NCI-H1436 (cell line): ENCODE measurements around the gene CYB5RL.
"Not testable (repeated sequence)": the region's sequence is repeated elsewhere in the genome, so short reads cannot be mapped to it uniquely, and the experiment has no call there.

ENCODE experiments used
- DNase-seq: peaks from one replicate; lab custom pipeline; 2025; lab: John Stamatoyannopoulos, UW

The CYB5RL gene

GRCh38 chr1:54186056-54186455 is 13.8 kb downstream of the CYB5RL start:
- DNase-seq: no peak

GRCh38 chr1:54180701-54181360 is 19.0 kb downstream of the CYB5RL start:
- no peak for DNase-seq

GRCh38 chr1:54178296-54179070 is 21.3 kb downstream of the CYB5RL start:
- DNase-seq: no peak

DNA sequence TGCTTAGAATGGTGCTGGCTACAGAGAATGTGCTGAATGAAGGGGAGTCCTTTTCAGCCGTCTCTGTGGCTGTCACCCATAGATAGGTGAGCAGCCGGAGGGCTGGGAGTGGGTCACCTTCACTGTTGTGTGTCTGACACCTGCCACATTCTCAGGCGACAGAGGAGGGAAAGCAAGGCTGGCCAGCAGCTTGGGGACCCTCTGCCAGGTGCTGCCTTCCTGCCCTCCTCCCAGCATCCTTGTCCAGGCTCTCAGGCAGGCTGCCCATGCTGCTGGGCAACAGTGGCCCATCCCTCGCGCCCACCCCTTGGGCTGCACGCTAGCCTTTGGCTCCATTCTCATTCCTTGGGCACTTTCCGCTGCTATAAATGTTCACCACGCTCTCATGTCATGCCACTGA is 22.1 kb downstream of the CYB5RL start:
- no peak for DNase-seq

GRCh38 chr1:54176621-54177327 is 23.1 kb downstream of the CYB5RL start:
- no peak for DNase-seq

- no peak for DNase-seq
These were observed 25.7 kb downstream of the CYB5RL start for GRCh38 chr1:54174106-54174505.

DNA sequence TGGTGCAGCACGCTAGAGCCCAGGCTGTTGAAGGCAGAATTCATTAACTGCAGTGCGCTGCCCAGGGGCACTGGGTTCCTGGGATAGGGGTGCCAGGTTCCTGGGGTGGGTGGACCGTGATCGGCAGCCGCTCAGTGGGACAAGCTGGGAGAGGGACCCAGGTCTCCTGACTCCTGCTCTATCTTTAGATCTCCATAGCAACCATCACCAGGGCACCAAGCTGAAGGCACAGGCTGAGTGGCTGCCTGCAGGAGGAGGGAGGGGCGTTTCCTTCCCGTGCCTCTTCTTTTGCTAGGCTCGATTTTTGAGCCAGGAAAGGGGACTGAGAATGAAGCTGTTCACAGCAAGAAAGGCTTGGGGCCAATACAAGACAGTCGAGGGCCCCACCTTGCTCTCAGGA is 26.1 kb downstream of the CYB5RL start:
- no peak for DNase-seq

- DNase-seq: no peak
These were observed 26.9 kb downstream of the CYB5RL start for GRCh38 chr1:54172614-54173599.

GRCh38 chr1:54171606-54172005 is 28.2 kb downstream of the CYB5RL start:
- DNase-seq: no peak

DNA sequence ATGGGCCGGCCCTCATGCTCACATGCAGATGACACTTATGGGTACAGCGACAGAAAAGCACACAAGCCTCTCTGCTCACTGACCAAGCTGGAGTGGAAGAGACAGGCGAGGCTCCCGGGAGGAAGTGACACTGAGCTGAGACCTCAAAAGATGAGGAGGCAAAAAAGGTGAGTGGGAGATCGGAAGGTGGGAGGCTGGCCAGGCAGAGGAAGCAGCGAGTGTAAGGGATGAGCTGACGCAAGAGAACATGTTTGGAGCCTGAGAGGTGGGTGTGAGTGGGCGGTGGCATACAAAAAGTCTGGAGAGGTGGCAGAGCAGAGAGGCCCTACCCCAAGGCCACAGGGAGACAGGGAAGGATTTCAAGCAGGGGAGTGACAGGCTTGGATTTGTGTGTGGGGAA is 28.8 kb downstream of the CYB5RL start:
- DNase-seq: no peak

DNA sequence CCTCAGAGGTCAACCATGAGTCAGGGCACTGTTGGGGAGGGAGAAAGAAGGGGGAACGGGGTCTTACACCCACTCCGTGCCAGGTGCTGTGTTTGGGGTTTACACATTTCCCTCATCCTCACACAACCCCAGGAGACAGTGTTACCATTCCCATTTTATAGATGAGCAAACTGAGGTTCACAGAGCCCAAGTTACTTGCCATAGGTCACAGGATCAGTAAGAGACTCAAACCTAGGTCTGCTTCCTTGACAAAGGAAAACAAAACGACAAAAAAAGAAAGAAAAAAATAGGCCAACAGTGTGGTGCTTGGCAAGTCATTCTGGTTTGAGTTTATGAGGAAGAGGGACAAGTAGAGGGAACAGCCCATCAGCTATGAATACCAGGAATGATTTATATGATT is 30.8 kb downstream of the CYB5RL start:
- no peak for DNase-seq

DNA sequence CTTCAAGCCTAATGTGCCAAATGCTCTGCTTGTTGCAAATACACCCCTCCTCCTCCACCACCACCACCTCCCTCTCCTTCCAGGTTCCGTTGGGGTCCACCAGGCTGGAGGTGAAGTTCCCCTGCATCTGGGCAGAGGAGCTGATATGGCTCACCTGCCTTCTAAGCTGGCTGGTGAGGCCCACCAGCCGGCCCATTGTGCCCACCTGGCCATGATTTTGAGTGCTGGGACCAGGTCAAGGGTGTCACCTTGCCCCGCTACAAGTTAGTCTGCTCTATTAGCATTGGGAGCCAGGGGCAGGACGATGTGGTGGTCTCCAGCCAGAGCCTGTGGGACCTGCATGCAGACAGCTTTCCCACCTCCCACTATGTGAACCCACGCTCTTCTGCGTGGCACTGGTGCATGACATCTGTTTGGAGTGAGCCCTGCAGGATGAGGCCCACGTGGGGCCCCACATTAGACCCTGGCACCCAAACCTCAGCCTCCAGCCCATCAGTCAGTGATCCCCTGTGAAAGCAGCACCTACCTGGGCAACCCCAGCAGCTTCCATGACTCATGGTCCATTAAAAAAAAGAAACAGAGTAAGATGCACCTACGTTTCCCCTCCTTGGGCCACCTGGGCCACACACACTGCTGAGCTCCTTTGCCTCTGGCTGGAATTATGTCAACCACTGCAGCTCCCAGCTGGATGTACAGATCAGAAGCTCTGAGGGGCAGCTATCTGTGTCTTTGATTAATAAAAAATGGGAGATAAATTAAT is 31.4 kb downstream of the CYB5RL start:
- no peak for DNase-seq

DNA sequence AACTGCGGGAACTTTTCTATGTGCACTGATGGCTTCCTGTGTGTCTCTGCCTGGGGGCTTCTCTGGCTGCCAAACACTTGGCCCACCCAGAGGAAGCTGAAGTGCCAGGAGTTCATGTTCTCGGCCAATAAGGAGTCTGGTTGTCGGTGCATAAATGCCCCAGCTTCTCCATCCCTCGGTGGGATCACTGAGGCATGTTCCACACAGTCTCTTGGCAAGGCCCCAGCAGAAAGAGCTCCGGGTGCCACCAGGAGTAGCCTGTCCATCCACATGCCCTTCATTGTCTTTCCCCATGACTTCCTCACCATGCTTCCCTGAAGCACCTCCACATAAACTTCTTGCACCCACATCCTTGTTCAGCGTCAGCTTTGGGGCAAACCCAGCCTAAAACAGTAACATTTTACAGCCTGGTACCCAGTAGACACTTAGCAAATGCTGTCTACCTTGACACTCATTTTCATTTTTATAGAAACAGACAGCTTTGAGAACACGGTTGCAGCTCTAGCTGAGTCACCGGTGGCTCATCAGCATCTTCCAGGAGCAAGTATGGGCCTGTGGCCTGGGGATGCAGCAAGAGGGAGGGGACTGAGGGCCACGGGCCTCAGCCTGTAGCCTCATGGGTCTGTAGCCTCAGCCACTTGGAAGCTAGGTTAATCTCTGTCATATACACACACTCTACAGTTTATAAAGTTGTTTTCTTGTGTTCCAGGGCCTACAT is 32.2 kb downstream of the CYB5RL start:
- no peak for DNase-seq

DNA sequence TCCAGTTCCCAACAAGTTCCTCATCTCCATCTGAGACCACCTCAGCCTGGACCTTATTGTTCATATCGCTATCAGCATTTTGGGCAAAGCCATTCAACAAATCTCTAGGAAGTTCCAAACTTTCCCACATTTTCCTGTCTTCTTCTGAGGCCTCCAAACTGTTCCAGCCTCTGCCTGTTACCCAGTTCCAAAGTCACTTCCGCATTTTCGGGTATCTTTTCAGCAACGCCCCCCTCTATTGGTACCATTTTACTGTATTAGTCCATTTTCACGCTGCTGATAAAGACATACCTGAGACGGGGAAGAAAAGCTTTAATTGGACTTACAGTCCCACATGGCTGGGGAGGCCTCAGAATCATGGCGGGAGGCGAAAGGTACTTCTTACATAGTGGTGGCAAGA is 33.5 kb downstream of the CYB5RL start:
- DNase-seq: not testable (repeated sequence)

DNA sequence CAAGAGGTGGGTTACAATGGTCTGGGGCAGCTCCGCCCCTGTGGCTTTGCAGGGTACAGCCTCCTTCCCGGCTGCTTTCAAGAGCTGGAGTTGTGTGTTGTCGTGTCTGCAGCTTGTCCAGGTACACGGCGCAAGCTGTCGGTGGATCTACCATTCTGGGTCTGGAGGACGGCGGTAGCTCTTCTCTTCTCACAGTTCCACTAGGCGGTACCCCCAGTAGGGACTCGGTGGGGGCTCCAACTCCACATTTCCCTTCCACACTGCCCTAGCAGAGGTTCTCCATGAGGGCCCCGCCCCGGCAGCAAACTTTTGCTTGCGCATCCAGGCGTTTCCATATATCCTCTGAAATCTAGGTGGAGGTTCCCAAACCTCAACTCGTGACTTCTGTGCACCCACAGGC is 34.7 kb downstream of the CYB5RL start:
- DNase-seq: no peak

- DNase-seq: no peak
These were observed 36.3 kb downstream of the CYB5RL start for GRCh38 chr1:54163573-54163972.

GRCh38 chr1:54163051-54163450 is 36.8 kb downstream of the CYB5RL start:
- no peak for DNase-seq

GRCh38 chr1:54161495-54162168 is 38.2 kb downstream of the CYB5RL start:
- DNase-seq: no peak

DNA sequence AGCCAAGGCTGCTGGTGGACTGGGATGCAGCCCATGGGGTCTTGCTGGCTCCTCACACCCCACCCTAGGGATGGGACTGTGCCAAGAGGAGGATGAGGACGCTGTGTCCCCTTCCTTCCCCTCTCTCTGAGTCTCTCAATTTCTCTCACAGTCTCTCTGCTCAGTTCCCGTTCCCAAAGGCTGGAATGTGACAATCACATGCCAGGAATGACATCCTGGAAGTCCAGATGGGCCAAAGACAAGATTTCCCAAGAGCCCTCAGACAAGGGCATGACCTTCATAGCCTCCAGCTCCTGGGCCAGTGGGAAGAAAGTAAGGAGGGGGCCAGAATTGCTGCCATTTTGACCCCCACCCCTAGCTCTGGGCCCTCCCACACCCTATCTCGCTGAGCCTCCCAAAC is 39.5 kb downstream of the CYB5RL start:
- no peak for DNase-seq
